C4-2B (cell line): ENCODE results near the gene MTURN.

Experiments used
- H3K27ac ChIP-seq: fragments of 450-650 bp; 2 replicates; pipeline ENCODE4 v1.5.1; 2017
- ZFX ChIP-seq: fragments of 450-650 bp; IDR thresholded peaks from 2 replicates; pipeline ENCODE4 v1.6.1; 2017
- TF ChIP-seq, protein P1 (sequence below): fragments of 450-650 bp; conservative IDR thresholded peaks from 2 replicates; pipeline ENCODE4 v1.5.1; 2017; ENCODE audit warnings: mild to moderate bottlenecking

Gene MTURN

DNA sequence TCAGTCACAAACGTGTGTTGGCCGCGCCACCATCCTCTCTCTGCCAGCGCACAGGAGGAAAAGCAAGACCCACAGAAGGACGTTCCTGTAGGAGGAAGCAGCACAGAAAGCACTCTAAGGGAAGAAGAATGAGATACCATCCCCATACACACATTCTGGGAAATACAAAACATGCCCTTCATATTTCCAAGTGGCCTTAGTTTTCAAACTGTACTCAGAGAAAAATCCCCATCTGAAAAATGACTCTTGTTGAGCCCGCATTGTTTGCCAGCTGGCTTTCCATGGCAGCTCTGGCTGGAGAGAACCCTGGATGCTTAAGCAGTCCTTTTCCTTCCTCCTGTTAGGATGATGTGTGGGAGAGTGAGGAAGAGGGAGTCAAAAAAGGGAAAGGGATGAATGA, 33.1 kb downstream of the MTURN start:
- no peak for TF ChIP-seq ZFX
- TF ChIP-seq, protein P1, sequence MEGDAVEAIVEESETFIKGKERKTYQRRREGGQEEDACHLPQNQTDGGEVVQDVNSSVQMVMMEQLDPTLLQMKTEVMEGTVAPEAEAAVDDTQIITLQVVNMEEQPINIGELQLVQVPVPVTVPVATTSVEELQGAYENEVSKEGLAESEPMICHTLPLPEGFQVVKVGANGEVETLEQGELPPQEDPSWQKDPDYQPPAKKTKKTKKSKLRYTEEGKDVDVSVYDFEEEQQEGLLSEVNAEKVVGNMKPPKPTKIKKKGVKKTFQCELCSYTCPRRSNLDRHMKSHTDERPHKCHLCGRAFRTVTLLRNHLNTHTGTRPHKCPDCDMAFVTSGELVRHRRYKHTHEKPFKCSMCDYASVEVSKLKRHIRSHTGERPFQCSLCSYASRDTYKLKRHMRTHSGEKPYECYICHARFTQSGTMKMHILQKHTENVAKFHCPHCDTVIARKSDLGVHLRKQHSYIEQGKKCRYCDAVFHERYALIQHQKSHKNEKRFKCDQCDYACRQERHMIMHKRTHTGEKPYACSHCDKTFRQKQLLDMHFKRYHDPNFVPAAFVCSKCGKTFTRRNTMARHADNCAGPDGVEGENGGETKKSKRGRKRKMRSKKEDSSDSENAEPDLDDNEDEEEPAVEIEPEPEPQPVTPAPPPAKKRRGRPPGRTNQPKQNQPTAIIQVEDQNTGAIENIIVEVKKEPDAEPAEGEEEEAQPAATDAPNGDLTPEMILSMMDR, result no peak
- no peak overlapping the region for H3K27ac ChIP-seq

DNA sequence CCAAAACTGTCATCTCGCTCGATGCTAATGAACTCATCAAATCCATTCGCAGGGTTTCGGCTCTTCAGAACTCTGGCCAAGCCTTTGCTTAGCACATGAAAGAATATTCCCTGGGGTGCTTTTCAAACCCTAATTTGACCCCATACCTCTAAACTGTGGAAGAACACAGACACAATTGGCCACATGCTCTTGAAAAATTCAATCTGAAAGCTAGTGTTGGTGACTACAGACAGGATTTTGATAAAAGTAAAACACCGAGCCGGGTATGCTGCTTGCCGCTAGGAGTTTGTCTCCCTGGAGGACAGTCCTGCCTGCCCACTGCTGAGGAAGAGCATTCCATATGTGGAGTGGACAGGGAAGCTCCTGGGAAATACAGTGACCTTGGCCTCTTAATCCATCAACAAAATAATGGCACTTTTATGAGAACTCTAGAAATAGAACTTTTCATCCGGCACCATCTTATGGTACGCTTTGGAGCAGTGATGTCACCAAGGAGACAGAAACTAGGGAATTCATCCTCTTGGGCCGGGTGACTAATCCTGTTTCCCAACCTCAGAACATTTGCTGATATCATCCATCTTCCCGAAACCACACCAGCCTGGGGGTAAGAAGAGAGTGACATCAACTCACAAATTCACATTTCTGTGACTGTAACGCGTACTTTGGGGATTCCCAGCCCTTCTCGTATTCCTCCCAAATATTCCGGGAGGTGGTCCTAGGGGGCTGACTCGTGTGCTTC, 34.2 kb downstream of the MTURN start:
- H3K27ac ChIP-seq, result no peak overlapping the region
- TF ChIP-seq, protein P1, result no peak
- no peak for TF ChIP-seq ZFX

DNA sequence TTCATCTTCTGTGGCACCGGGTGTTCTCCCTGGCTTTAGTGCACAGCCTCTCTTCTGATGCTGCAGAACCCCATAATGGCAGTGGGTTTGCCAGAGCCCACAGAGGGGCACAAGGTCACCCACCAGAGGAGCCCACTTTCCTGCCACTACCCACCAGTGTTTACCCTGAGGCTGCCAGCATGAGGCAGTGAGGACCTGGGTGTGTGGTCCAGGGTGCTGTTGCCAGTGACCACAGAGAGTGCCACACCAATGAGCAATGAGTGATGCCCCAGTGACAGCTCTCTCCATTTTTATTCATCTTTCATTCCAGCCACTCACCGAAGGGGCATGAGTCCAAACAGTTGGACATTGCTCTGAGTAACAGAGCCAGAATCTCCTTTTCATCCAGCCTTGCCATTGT, 34.8 kb downstream of the MTURN start:
- H3K27ac ChIP-seq, result no peak overlapping the region
- TF ChIP-seq ZFX, result no peak
- TF ChIP-seq, protein P1, result no peak

DNA sequence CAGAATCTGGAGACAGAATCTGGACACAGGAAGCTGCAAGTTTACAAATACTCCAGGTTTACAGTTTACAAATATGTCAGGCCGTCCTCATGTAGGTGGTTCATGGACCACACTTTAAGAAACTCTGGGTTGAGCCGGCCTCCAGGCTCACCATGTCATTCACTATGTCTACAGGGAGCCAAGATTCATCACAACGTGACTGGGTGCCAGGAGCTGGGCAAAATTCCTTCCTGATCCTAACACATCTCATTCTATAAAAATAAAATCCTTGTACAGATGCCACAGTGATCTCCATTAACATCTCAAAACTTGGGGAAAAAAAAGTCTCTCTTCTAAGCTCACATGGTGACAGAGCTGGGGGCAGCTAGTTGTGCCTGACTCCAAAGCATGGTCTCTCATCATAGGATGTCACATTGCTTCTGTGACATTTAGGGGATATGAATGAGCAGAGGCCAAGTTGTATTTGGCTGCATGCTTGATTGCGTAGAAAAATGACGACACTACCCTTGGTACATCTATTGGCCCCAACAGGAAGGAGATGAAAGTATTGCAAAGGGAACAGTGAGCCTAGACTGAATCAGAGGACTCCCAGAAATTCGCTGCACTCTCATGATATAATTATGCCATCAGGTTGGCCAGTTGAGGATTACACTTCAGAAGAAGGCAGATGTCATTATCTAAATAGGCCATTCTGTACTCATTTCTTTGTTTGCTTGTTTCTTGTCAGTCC, 35.9 kb downstream of the MTURN start:
- TF ChIP-seq ZFX, result no peak
- TF ChIP-seq, protein P1, result no peak
- H3K27ac ChIP-seq, result no peak overlapping the region

DNA sequence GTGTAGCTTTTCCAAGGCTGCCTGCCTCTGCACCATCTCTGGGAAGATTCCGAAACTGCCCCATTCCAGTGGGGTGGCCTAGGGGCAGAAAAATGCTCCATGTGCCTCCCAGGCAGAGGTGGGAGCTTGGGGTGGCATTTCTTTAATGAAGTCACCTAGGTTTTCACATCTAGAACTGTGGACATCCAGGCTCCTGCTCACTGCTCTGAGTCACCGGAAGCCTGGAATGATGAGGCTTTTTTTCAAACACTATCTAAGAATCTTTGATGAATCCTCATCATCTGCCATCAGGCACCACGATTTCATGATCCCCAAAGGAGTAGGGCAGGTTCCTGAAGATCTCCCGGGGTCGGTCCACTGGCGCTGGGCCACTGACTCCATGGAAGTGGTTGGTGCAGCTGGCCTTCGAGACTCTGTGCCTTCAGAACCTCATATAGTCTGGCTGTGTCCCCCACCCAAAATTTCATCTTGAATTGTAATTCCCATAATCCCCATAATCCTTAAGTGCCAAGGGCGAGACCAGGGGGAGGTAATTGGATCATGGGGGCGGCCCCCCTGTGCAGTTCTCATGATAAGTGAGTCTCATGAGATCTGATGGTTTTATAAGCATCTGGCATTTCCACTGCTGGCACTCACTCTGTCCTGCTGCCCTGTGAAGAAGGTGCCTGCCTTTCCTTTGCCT, 37.1 kb downstream of the MTURN start:
- TF ChIP-seq, protein P1, result no peak
- no peak for TF ChIP-seq ZFX
- no peak overlapping the region for H3K27ac ChIP-seq

DNA sequence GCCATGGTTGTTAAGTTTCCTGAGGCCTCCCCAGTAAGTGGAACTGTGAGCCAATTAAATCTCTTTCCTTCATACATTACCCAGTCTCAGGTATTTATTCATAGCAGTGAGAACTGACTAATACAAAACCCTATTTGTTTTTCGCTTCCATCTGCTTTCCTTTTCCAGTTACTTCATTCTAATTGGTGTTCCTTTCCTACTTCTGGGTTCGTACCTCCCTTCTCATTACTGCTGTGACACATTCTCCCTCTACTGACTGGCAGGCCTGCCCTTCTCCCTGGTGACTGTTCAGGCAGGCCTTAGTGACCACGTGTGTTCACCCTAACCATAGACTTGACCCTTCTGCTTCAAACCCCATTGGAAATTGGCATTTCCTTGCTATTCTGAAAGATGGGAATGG, 37.7 kb downstream of the MTURN start:
- H3K27ac ChIP-seq, result peak overlapping the region; percentile 15
- TF ChIP-seq ZFX, result no peak
- TF ChIP-seq, protein P1, result no peak
